IMR-90 (cell line): Measurements from ENCODE around the gene LRP1-AS. TPM values are rescaled to one million over a fixed set of nuclear protein-coding genes. Genes with fewer than 3 reads are reported as not detected.

Experiments
- ATAC-seq: fragments of 200-7000 bp; cut with Tn5 transposase; 2 replicates; pipeline ENCODE4 v1.9.1; 2020; ENCODE audit warnings: low read depth, mild to moderate bottlenecking, moderate library complexity
- BruUV-seq: library from RNA; stranded (reverse); fragments of 400-500 nt; replicated peaks from 2 replicates; lab custom pipeline; 2021; lab: Mats Ljungman, UMichigan
- CTCF ChIA-PET: fragments of 300-600 bp; formaldehyde crosslinking; extraction: SDS; loops from one replicate; lab custom pipeline; 2021; ENCODE audit warnings: antibody characterized with exemption; lab: Yijun Ruan, JAX
- POLR2A ChIA-PET: fragments of 300-600 bp; sonication (Branson Sonifier 250); formaldehyde crosslinking; loops from one replicate; lab custom pipeline; 2022; ENCODE audit warnings: antibody characterized with exemption; ENCODE audit not compliant: unreplicated experiment; lab: Charles Lee
- DNase-seq: peaks from one replicate; pipeline ENCODE4 v3.0.0; 2013
- H2AFZ ChIP-seq: replicated peaks from 2 replicates; pipeline ENCODE3; 2013; ENCODE audit warnings: low read length, mild to moderate bottlenecking; ENCODE audit not compliant: poor library complexity
- H2AK5ac ChIP-seq: 2 replicates; pipeline ENCODE4 v1.6.1; 2013; ENCODE audit warnings: low read depth, low read length, inconsistent platforms
- H2AK9ac ChIP-seq: replicated peaks from 2 replicates; pipeline ENCODE3; 2013; ENCODE audit warnings: mild to moderate bottlenecking, low read depth, low read length, moderate library complexity; ENCODE audit not compliant: poor library complexity
- H2BK120ac ChIP-seq: 2 replicates; pipeline ENCODE4 v1.6.1; 2013; ENCODE audit warnings: low read depth, low read length, inconsistent platforms
- H2BK15ac ChIP-seq: 3 replicates; pipeline ENCODE4 v1.6.1; 2013; ENCODE audit warnings: low read depth, low read length, inconsistent platforms
- H2BK20ac ChIP-seq: 2 replicates; pipeline ENCODE4 v1.6.1; 2013; ENCODE audit warnings: low read depth, mild to moderate bottlenecking, inconsistent platforms, low read length, moderate library complexity
- H2BK5ac ChIP-seq: 2 replicates; pipeline ENCODE4 v1.6.1; 2013; ENCODE audit warnings: mild to moderate bottlenecking, low read depth, low read length, inconsistent platforms; ENCODE audit not compliant: poor library complexity, severe bottlenecking
- H3K14ac ChIP-seq: replicated peaks from 2 replicates; pipeline ENCODE4 v1.6.1; 2013; ENCODE audit warnings: low read depth, low read length, inconsistent platforms
- H3K18ac ChIP-seq: 2 replicates; pipeline ENCODE4 v1.6.1; 2013; ENCODE audit warnings: low read depth, low read length, control low read depth
- H3K23ac ChIP-seq: 2 replicates; pipeline ENCODE4 v1.6.1; 2013; ENCODE audit warnings: low read depth, low read length, inconsistent platforms
- H3K27ac ChIP-seq: 2 replicates; pipeline ENCODE4 v1.5.1; 2013; ENCODE audit warnings: mild to moderate bottlenecking, control low read depth, low read length; ENCODE audit not compliant: insufficient read depth
- H3K27me3 ChIP-seq: 2 replicates; pipeline ENCODE4 v1.6.1; 2013; ENCODE audit warnings: low read length; ENCODE audit not compliant: control insufficient read depth, insufficient read depth
- H3K36me3 ChIP-seq: 2 replicates; pipeline ENCODE4 v1.6.1; 2013; ENCODE audit warnings: low read length, mixed read lengths; ENCODE audit not compliant: control insufficient read depth, insufficient read depth
- H3K4ac ChIP-seq: 2 replicates; pipeline ENCODE4 v1.6.1; 2013; ENCODE audit warnings: low read depth, low read length, inconsistent platforms
- H3K4me1 ChIP-seq: 2 replicates; pipeline ENCODE4 v1.6.1; 2013; ENCODE audit warnings: low read length, mixed read lengths; ENCODE audit not compliant: control insufficient read depth, insufficient read depth
- H3K4me2 ChIP-seq: 2 replicates; pipeline ENCODE4 v1.6.1; 2013; ENCODE audit warnings: low read depth, mild to moderate bottlenecking, control low read depth, low read length, moderate library complexity
- H3K4me3 ChIP-seq: 2 replicates; pipeline ENCODE4 v1.5.1; 2013; ENCODE audit warnings: low read depth, mild to moderate bottlenecking, control low read depth, low read length, moderate library complexity; ENCODE audit not compliant: insufficient read depth
- H3K56ac ChIP-seq: 2 replicates; pipeline ENCODE4 v1.6.1; 2013; ENCODE audit warnings: low read length, inconsistent platforms; ENCODE audit not compliant: insufficient read depth; ENCODE audit errors: extremely low read depth
- H3K79me1 ChIP-seq, 2 experiments: 2 replicates each; pipeline ENCODE4 v1.6.1; 2013; ENCODE audit warnings: low read length in 2 of 2, inconsistent platforms in 1 of 2, low read depth in 1 of 2
- H3K9ac ChIP-seq: 2 replicates; pipeline ENCODE4 v1.6.1; 2013; ENCODE audit warnings: low read depth, low read length, control low read depth
- H3K9me1 ChIP-seq: 2 replicates; pipeline ENCODE4 v1.6.1; 2013; ENCODE audit warnings: low read length, inconsistent platforms; ENCODE audit not compliant: insufficient read depth
- H3K9me3 ChIP-seq: 2 replicates; pipeline ENCODE4 v1.6.1; 2013; ENCODE audit warnings: low read length; ENCODE audit not compliant: control insufficient read depth, insufficient read depth
- H4K20me1 ChIP-seq: 2 replicates; pipeline ENCODE4 v1.6.1; 2013; ENCODE audit warnings: low read length, inconsistent platforms; ENCODE audit not compliant: insufficient read depth
- H4K5ac ChIP-seq: 2 replicates; pipeline ENCODE4 v1.6.1; 2013; ENCODE audit warnings: mild to moderate bottlenecking, low read depth, low read length, control low read depth
- H4K8ac ChIP-seq, 2 experiments: 2 replicates each; pipeline ENCODE4 v1.6.1; 2013; ENCODE audit warnings: low read depth in 2 of 2, low read length in 2 of 2, control low read depth in 1 of 2, inconsistent platforms in 1 of 2
- H4K91ac ChIP-seq: 2 replicates; pipeline ENCODE4 v1.6.1; 2013; ENCODE audit warnings: low read depth, low read length, inconsistent platforms; ENCODE audit not compliant: insufficient read depth
- MAFK ChIP-seq: IDR thresholded peaks from 2 replicates; pipeline ENCODE4 v1.6.1; 2012; ENCODE audit warnings: low read depth, low read length, improper control_type of control experiment
- WGBS, 2 experiments: methylation state at CpG; one replicate each; pipeline versions ENCODE4 v1.1.5 to v1.1.7; 2013; ENCODE audit warnings: missing lambda C conversion rate in 2 of 2; ENCODE audit not compliant: insufficient read length in 1 of 2; ENCODE audit errors: extremely low coverage in 2 of 2; 5-methylcytosine and 5-hydroxymethylcytosine counted together
- dilution Hi-C: fragments of 300-500 bp; cut with HindIII; formaldehyde crosslinking; loops from one replicate; pipeline ENCODE4 v1.14.3; 2018; ENCODE audit warnings: low sequenced_read_pairs; ENCODE audit not compliant: unreplicated experiment
- in situ Hi-C: fragments of 300-500 bp; cut with MboI; formaldehyde crosslinking; loops from 3 replicates; pipeline ENCODE4 v1.14.3; 2019; ENCODE audit warnings: low sequenced_read_pairs, inconsistent platforms, mixed read lengths
- intact Hi-C: fragments of 100-400 bp; cut with micrococcal nuclease; formaldehyde crosslinking; loops from 2 replicates; pipeline ENCODE4 v1.10.0; 2022
- polyA plus RNA-seq, 3 experiments: library from polyadenylated mRNA; depleted of rRNA; stranded (reverse); fragments of >200 nt; gene quantifications; 2 replicates each; pipeline ENCODE4 v1.2.3, GENCODE V29; 2012; ENCODE audit warnings: low replicate concordance in 1 of 3
- total RNA-seq: library from RNA; depleted of rRNA; stranded (reverse); fragments of >200 nt; gene quantifications from 2 replicates; pipeline ENCODE4 v1.2.3, GENCODE V29; 2012

The LRP1-AS gene
- total and polyA plus RNA-seq, 2 of the 4 experiments (the other 2 are of a cell fraction) = not detected

GRCh38 chr12:57195186-57195585, 47.8 kb upstream of the LRP1-AS start:
- Histone ChIP-seq H3K27me3 (no peaks in the 10 kb centered on the region), H3K56ac (no peak overlapping the region), H2BK120ac (no peak overlapping the region), H3K4ac (no peak overlapping the region), H3K27ac (no peak overlapping the region), H3K79me1 (peaks cover 12 to 20% of the 10 kb centered on the region in 2 experiments), H3K14ac (no peak overlapping the region), H3K23ac (no peak overlapping the region), H2AK9ac (no peak overlapping the region), H3K9me3 (no peaks in the 10 kb centered on the region), H2BK20ac (no peak overlapping the region), H4K91ac (no peak overlapping the region), H3K4me2 (no peak overlapping the region), H3K36me3 (peaks cover 100% of the 10 kb centered on the region), H3K9ac (no peak overlapping the region), H2BK5ac (no peak overlapping the region), H2AFZ (no peak overlapping the region), H3K18ac (no peak overlapping the region), H4K8ac (no peak overlapping the region), H2BK15ac (no peak overlapping the region), H3K9me1 (peaks cover 7% of the 10 kb centered on the region; the same call in 1 of the 2 replicates), H3K4me1 (no peaks in the 10 kb centered on the region), H4K5ac (no peak overlapping the region), H4K20me1 (peaks cover 19% of the 10 kb centered on the region), H2AK5ac (no peak overlapping the region), H3K4me3 (no peak overlapping the region)
- DNase-seq = no peak
- no TSS peak for BruUV-seq
- intact Hi-C loops (no loop called here), in situ Hi-C loops (no loop called here), dilution Hi-C loops (no loop called here)
- TF ChIP-seq MAFK = no peak
- POLR2A ChIA-PET = no interaction called here
- no peak for ATAC-seq
- WGBS, 2 experiments = 88% methylated on average over 11 of the region's 19 CpGs; no CpG with 5 or more reads in 1 of the 2 experiments
- CTCF ChIA-PET = no interaction called here
